PC-9 (cell line): ENCODE data around the gene PNKD. TPM values are rescaled to one million over a fixed set of nuclear protein-coding genes. Genes with fewer than 3 reads are reported as not detected.

Experiments
- BruUV-seq: library from RNA; stranded (reverse); fragments of 400-500 nt; replicated peaks from 2 replicates; lab custom pipeline; 2021; lab: Mats Ljungman, UMichigan
- CTCF ChIA-PET: fragments of 300-600 bp; sonication (Branson Sonifier 250); formaldehyde crosslinking; loops from one replicate; lab custom pipeline; 2022; ENCODE audit warnings: antibody characterized with exemption; lab: Charles Lee
- POLR2A ChIA-PET: fragments of 300-600 bp; sonication (Branson Sonifier 250); formaldehyde crosslinking; loops from one replicate; lab custom pipeline; 2022; ENCODE audit warnings: antibody characterized with exemption; ENCODE audit not compliant: unreplicated experiment; lab: Charles Lee
- DNase-seq, 2 experiments: peaks; one replicate each; pipeline versions ENCODE4 v3.0.0 to v3.0.0-alpha.2; 2015 to 2022; ENCODE audit warnings: mixed read lengths in 1 of 2
- H2AFZ ChIP-seq: fragments of 200-600 bp; sonication (generic); 2 replicates; pipeline ENCODE4 v1.8.1; 2017; ENCODE audit warnings: antibody characterized with exemption
- H3F3A ChIP-seq: fragments of 200-600 bp; sonication (generic); 2 replicates; pipeline ENCODE4 v1.8.1; 2017; ENCODE audit warnings: antibody characterized with exemption, mild to moderate bottlenecking, low read depth; ENCODE audit not compliant: insufficient read depth
- H3K27ac ChIP-seq: fragments of 200-600 bp; sonication (generic); 2 replicates; pipeline ENCODE4 v1.6.1; 2016; ENCODE audit warnings: mixed run types
- H3K27me3 ChIP-seq: fragments of 200-600 bp; sonication (generic); 2 replicates; pipeline ENCODE4 v1.6.1; 2016; ENCODE audit warnings: low read depth, mixed run types; ENCODE audit not compliant: insufficient read depth
- H3K36me3 ChIP-seq: fragments of 200-600 bp; sonication (generic); 2 replicates; pipeline ENCODE4 v1.6.1; 2016; ENCODE audit warnings: low read depth, mixed run types
- H3K4me1 ChIP-seq: fragments of 200-600 bp; sonication (generic); replicated peaks from 2 replicates; pipeline ENCODE4 v1.6.1; 2016; ENCODE audit warnings: mixed run types; ENCODE audit not compliant: insufficient read depth
- H3K4me2 ChIP-seq: fragments of 200-600 bp; sonication (generic); 2 replicates; pipeline ENCODE4 v1.6.1; 2017; ENCODE audit warnings: mixed run types
- H3K4me3 ChIP-seq: fragments of 200-600 bp; sonication (generic); 2 replicates; pipeline ENCODE4 v1.6.1; 2016; ENCODE audit warnings: mixed run types
- H3K79me2 ChIP-seq: fragments of 200-600 bp; sonication (generic); 2 replicates; pipeline ENCODE4 v1.6.1; 2017; ENCODE audit warnings: low read depth, mixed run types
- H3K9me2 ChIP-seq: fragments of 200-600 bp; sonication (generic); 2 replicates; pipeline ENCODE4 v1.8.1; 2017; ENCODE audit warnings: mild to moderate bottlenecking; ENCODE audit not compliant: insufficient read depth
- H3K9me3 ChIP-seq: fragments of 200-600 bp; sonication (generic); 2 replicates; pipeline ENCODE4 v1.8.1; 2016; ENCODE audit warnings: low read depth; ENCODE audit not compliant: insufficient read depth
- H4K20me1 ChIP-seq: fragments of 200-600 bp; sonication (generic); 2 replicates; pipeline ENCODE4 v1.8.1; 2017; ENCODE audit not compliant: insufficient read depth
- EZH2 ChIP-seq: fragments of 200-600 bp; sonication (generic); IDR thresholded peaks from 2 replicates; pipeline ENCODE4 v1.8.0; 2017; ENCODE audit warnings: antibody characterized with exemption, low read depth
- intact Hi-C: fragments of 100-400 bp; cut with micrococcal nuclease; formaldehyde crosslinking; loops from one replicate; pipeline ENCODE4 v1.10.0; 2022; ENCODE audit not compliant: unreplicated experiment
- total RNA-seq: library from RNA; stranded (reverse); gene quantifications from 2 replicates; pipeline ENCODE4 v1.2.3, GENCODE V29; 2021
- TF ChIP-seq, protein P1 (sequence below): fragments of 200-600 bp; sonication (generic); conservative IDR thresholded peaks from 2 replicates; pipeline ENCODE4 v1.6.1; 2017; ENCODE audit warnings: mixed run types, antibody characterized with exemption, mild to moderate bottlenecking, moderate library complexity

PNKD gene
- total RNA-seq, 1 experiment from 2014 or later, result 102 TPM

DNA sequence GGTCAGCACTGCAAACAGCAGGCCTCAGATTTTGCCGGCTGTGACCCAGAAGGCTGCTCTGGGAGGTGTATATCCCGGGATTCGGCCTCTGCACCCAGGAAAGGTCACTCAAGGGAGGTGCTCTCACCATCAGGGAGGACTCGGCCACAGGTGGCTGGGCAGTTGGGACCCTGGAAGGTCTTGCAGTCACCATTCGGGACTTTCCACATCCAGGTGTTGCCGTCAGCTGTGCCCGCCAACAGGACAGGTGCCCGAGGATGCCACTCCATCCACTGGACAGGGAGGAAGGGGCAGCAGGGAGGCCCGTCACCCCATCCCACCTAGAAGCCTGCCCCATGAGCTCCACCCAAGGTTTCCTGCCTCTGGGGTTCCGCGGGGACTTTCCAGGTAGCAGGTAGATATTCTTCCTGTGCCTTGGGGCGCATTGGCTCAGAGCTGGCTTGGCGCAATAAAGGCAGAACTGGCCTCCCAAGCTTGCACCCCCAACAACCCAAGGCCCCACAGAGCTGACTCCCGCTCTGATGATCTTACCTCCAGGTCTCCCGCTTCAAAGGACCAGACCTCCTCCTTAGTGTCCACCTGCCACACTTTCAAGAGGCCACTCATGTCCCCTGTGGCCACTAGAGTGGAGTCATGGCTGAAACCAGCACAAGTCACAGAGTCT is 3.9 kb upstream of the PNKD start:
- no peaks in the 10 kb centered on the region for H3K9me2 ChIP-seq
- H4K20me1 ChIP-seq, result peaks cover 27% of the 10 kb centered on the region
- DNase-seq, result no peak
- TF ChIP-seq, protein P1, sequence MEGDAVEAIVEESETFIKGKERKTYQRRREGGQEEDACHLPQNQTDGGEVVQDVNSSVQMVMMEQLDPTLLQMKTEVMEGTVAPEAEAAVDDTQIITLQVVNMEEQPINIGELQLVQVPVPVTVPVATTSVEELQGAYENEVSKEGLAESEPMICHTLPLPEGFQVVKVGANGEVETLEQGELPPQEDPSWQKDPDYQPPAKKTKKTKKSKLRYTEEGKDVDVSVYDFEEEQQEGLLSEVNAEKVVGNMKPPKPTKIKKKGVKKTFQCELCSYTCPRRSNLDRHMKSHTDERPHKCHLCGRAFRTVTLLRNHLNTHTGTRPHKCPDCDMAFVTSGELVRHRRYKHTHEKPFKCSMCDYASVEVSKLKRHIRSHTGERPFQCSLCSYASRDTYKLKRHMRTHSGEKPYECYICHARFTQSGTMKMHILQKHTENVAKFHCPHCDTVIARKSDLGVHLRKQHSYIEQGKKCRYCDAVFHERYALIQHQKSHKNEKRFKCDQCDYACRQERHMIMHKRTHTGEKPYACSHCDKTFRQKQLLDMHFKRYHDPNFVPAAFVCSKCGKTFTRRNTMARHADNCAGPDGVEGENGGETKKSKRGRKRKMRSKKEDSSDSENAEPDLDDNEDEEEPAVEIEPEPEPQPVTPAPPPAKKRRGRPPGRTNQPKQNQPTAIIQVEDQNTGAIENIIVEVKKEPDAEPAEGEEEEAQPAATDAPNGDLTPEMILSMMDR, result no peak
- TF ChIP-seq EZH2, result no peak
- H3K4me1 ChIP-seq, result peaks cover 7% of the 10 kb centered on the region
- peaks cover 7% of the 10 kb centered on the region; the same call in 1 of the 2 replicates for H3K36me3 ChIP-seq
- peaks cover 6% of the 10 kb centered on the region; the same call in 1 of the 2 replicates for H3F3A ChIP-seq
- no peak overlapping the region for H3K27ac ChIP-seq
- no TSS peak for BruUV-seq
- H3K27me3 ChIP-seq, result no peaks in the 10 kb centered on the region
- no peak overlapping the region for H2AFZ ChIP-seq
- no peak overlapping the region for H3K4me3 ChIP-seq
- POLR2A ChIA-PET, result interaction anchor here (0.6 kb wide), 1 partner anchor 404 kb away, joined by 7 read pairs; no protein-coding TSS in a partner anchor
- intact Hi-C loops, result no loop called here
- H3K9me3 ChIP-seq, result no peaks in the 10 kb centered on the region
- CTCF ChIA-PET, result no interaction called here
- peaks cover 41% of the 10 kb centered on the region for H3K79me2 ChIP-seq
- no peak overlapping the region for H3K4me2 ChIP-seq

DNA sequence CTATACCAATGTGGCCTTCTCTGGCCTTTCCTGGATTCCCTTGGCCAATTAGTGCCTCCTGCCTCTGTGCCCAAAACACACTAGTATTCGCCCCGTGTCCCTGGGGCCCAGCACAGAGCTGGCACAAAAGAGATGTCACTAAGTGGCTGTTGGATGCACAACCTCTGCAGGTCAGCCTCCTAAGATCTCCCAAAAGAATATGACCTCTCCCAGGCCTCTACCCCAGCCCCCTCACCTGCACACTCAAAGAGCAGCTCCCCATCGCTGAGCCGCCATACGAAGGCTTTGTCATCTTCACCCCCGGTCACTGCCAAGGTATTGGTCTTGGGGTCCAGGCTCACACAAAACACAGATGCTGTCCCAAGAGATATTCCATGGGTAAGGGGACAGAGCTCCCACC is 3.1 kb upstream of the PNKD start:
- H3K4me3 ChIP-seq, result no peak overlapping the region
- peaks cover 49% of the 10 kb centered on the region for H3K79me2 ChIP-seq
- ChIA-PET POLR2A (interaction anchor here (0.6 kb wide), 1 partner anchor 405 kb away, joined by 7 read pairs; no protein-coding TSS in a partner anchor), CTCF (no interaction called here)
- no peak for DNase-seq
- H4K20me1 ChIP-seq, result peaks cover 27% of the 10 kb centered on the region
- H3K27ac ChIP-seq, result no peak overlapping the region
- TF ChIP-seq EZH2, result no peak
- TF ChIP-seq, protein P1, result no peak
- no TSS peak for BruUV-seq
- intact Hi-C loops, result no loop called here
- H3K4me2 ChIP-seq, result no peak overlapping the region
- no peaks in the 10 kb centered on the region for H3K9me3 ChIP-seq
- H3K27me3 ChIP-seq, result no peaks in the 10 kb centered on the region
- no peak overlapping the region for H2AFZ ChIP-seq
- H3K36me3 ChIP-seq, result peaks cover 7% of the 10 kb centered on the region; the same call in 1 of the 2 replicates
- no peaks in the 10 kb centered on the region for H3K9me2 ChIP-seq
- peaks cover 13% of the 10 kb centered on the region; the same call in 1 of the 2 replicates for H3F3A ChIP-seq
- H3K4me1 ChIP-seq, result peaks cover 15% of the 10 kb centered on the region

DNA sequence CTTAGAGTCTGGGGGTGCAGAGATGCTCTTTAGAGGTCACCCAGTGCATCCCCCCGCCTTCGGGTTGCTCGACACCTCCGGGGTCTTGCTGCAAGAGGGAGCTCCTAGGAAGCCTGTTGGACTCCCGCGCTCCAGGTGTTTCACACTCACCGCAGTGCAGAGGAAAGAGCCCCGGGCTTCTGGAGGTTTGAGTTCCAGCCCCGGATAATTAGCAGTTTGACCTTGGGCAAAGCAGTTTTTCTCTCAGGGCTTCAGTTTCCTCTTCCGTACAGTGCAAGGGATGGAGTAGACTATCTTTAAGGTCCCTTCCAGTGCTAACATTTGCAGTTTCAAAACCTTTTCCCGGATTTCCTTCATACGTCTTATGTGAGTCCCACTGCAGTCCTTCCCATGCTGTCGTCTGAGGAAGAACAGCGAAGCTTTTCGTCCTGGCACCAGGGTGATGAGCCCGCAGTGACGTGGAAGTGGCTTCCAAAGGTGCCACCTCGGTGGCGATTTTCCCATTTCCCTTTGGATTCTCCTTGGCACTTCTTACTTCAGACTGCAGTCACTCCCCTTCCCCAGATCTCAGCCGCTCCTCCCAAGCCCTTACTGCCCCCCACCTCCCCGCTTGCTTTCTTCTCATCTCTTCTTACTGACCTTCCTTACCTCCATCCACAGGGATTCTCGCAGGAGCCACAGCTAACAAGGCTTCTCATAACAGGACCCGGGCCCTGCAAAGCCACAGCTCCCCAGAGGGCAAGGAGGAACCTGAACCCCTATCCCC is 585 bp downstream of the PNKD start:
- TF ChIP-seq, protein P1, result peak; percentile 18; the same call in 1 of the 2 replicates
- no peak for TF ChIP-seq EZH2
- Histone ChIP-seq H3K27ac (peak overlapping the region; percentile 52), H3K27me3 (no peaks in the 10 kb centered on the region), H4K20me1 (peaks cover 24% of the 10 kb centered on the region), H2AFZ (peak overlapping the region; percentile 77), H3K4me2 (peak overlapping the region; percentile 97), H3K79me2 (peaks cover 52% of the 10 kb centered on the region), H3K9me3 (no peaks in the 10 kb centered on the region), H3K36me3 (peaks cover 18% of the 10 kb centered on the region), H3K9me2 (no peaks in the 10 kb centered on the region), H3K4me1 (peaks cover 39% of the 10 kb centered on the region), H3K4me3 (peak overlapping the region; percentile 91), H3F3A (peaks cover 37% of the 10 kb centered on the region)
- peak in 1 of 2 experiments; percentile 40 for DNase-seq
- BruUV-seq, result no TSS peak
- POLR2A ChIA-PET, result interaction anchor here (0.5 to 1.6 kb wide), 6 partner anchors 16 to 452 kb away, joined by 3 to 13 read pairs (median 4); no protein-coding TSS in a partner anchor
- intact Hi-C loops, result loop anchor here (1.0 to 10.0 kb wide), 4 partner anchors 84 to 576 kb away; partner anchors contain the start of genes BCS1L, CATIP and ZNF142
- CTCF ChIA-PET, result interaction anchor here (0.8 to 2.9 kb wide), 6 partner anchors 12 to 196 kb away, joined by 3 to 26 read pairs (median 4); partner anchors contain the start of genes CATIP and TMBIM1
